Right cardiac atrium (tissue), 5 donors: Measurements from ENCODE around the gene GPRIN1. TPM values are rescaled to one million over a fixed set of nuclear protein-coding genes. Genes with fewer than 3 reads are reported as not detected.
A peak's percentile ranks its signal among the peaks of the same experiment; 100 is the strongest.

Experiments
- ATAC-seq, 2 donors: fragments of 200-7000 bp; cut with Tn5 transposase; one replicate each; pipeline versions ENCODE4 v1.8.0 to v1.9.1; 2020; ENCODE audit warnings: moderate library complexity in 2 of 2, mild to moderate bottlenecking in 1 of 2
- DNase-seq, 3 donors: peaks; one replicate each; pipeline ENCODE4 v3.0.0-alpha.2; 2020
- H3K27ac ChIP-seq: one replicate; pipeline ENCODE4 v1.5.1; 2013; ENCODE audit warnings: mild to moderate bottlenecking, low read length, control low read depth, moderate library complexity
- H3K27me3 ChIP-seq: one replicate; pipeline ENCODE4 v1.6.1; 2013; ENCODE audit not compliant: control insufficient read depth, insufficient read depth
- H3K4me1 ChIP-seq: one replicate; pipeline ENCODE4 v1.6.1; 2013; ENCODE audit warnings: low read length; ENCODE audit not compliant: control insufficient read depth, insufficient read depth
- H3K4me3 ChIP-seq: one replicate; pipeline ENCODE4 v1.5.1; 2013; ENCODE audit warnings: low read length, control low read depth
- H3K9me3 ChIP-seq: one replicate; pipeline ENCODE4 v1.6.1; 2013; ENCODE audit warnings: low read length; ENCODE audit not compliant: control insufficient read depth
- WGBS: extraction: QIAGEN DNeasy Blood & Tissue Kit; methylation state at CpG from one replicate; pipeline ENCODE4 v1.1.7; 2013; 5-methylcytosine and 5-hydroxymethylcytosine counted together
- intact Hi-C, 4 donors: fragments of 100-400 bp; cut with DNase I; formaldehyde crosslinking; loops; one replicate each; pipeline versions ENCODE4 v1.11.0 to v1.14.0; 2022 to 2023
- polyA plus RNA-seq: library from polyadenylated mRNA; stranded (reverse); fragments of 200-250 nt; gene quantifications from one replicate; pipeline ENCODE4 v1.2.3, GENCODE V29; 2013
- total RNA-seq, 4 donors: library from RNA; stranded (reverse); fragmentation: NEBNext Ultra II Directional; extraction: Animal tissue kit (Norgen Biotek cat#: 25700); gene quantifications; one replicate each; pipeline ENCODE4 v1.2.1, GENCODE V29; 2021
- donor health status: healthy with polysubstance abuse.
- donor health status: DM: no; HTN: yes; CAD: no.
- donor health status: DM: no; HTN: no; CAD: no.
- donor health status: DM: no; HTN: yes; CAD: no; lungs with severe emphysema.
- donor health status: DM: yes; HTN: yes; CAD: no.

The GPRIN1 gene
- total and polyA plus RNA-seq, 5 donors: 0.23 to 0.62 (median 0.37) TPM

DNA sequence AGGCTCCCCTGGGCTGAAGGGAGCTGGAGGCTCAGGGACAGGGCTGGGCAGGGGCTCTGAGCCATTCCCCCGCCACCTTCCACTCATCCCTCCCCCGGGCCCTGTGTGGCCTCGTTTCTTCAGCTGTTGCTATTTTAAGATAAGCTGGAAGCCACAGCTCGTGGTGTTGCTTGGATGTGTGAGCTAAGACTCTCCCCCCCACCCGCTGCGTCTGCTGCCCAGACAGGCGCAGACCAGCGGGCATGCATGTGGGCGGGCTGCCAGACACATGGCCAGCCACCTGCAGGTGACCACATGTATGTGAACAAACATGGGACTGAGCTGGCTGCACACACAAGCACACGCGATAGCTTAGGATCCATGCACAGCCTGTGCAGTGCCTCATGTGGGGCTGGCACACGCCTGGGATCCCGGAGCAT lies 11.7 kb upstream of the GPRIN1 start:
- Histone ChIP-seq H3K9me3 (no peaks in the 10 kb centered on the region), H3K27me3 (no peaks in the 10 kb centered on the region), H3K4me3 (no peak overlapping the region), H3K4me1 (no peaks in the 10 kb centered on the region), H3K27ac (no peak overlapping the region)
- intact Hi-C loops: no loop called here
- WGBS: 39% methylated on average over 13 of the region's 13 CpGs
- DNase-seq (peak in 2 of 3 donors; percentile 66 to 69), ATAC-seq (peak; percentile 32 to 42)

DNA sequence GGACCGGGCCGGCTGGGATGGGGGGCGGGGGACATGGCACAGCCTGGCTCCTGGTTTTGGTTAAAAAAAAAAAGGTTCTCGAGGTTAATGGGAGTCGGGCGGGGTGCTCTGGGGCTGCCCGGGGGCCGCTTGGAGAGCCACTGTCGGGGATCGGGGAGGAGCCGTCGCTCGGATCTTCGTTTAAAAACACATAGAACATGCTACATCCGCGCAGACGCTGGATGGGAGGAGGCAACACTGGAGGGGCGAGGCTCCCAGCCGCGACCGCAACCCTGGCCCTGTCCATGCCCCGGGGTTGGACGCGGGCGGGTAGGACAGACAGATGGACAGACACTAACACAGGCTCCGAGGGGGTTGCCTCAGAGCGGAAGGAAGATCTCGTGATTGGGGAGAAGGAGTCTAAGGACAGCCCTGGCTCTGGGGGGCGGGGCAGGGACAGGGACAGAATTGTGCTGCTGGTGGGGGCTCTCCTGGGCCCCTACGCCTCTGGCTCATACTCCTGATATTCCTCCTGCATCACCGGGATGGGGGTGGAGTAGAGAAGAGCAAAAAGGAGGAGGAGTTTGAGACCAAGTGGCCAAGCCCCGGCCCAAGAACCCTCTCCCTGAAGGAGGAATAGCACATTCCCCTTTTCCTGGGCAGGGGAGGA lies 10.5 kb upstream of the GPRIN1 start:
- Histone ChIP-seq H3K9me3 (no peaks in the 10 kb centered on the region), H3K27ac (no peak overlapping the region), H3K4me1 (no peaks in the 10 kb centered on the region), H3K4me3 (no peak overlapping the region), H3K27me3 (no peaks in the 10 kb centered on the region)
- DNase-seq: peak in 1 of 3 donors; percentile 52
- WGBS: 4% methylated on average over 32 of the region's 32 CpGs
- intact Hi-C loops: no loop called here
- ATAC-seq: peak in 1 of 2 donors; percentile 17

DNA sequence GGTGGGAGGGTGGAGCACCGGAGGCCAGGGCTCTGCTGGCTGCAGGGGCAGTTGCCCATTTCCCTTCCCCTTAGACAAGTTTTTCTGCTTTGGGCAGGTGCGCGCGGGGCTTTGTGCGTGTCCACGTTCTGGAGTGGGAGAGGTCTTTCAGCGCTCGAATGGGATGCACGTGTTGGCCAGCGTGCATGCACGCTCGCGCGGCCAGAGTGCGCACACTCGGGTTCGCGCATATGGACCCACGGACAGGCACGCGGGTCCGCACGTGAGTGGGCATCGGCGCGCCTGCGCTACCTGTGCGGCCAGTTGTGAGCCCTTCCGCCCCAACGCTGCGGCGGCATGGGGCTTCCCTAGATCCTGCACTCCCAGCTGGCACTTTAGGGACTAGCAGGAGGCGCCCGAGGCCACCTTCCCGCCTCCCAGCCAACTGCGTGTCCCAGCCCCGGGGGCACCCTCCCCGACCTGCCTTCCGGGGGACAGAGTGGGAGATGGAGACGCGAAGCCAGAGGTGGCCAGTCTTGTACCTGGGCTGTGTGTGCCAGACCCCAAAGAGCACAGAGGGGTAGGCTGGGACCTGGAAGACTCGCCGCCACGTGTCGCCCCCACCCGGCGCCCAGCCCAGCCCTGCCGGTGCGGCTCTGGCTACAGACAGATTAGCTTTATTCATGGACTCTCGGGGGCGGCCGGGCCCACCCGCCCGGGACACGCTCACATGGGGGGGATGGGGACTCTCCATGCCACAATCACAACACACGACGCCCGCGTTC lies 9.8 kb upstream of the GPRIN1 start:
- H3K27me3 ChIP-seq: no peaks in the 10 kb centered on the region

DNA sequence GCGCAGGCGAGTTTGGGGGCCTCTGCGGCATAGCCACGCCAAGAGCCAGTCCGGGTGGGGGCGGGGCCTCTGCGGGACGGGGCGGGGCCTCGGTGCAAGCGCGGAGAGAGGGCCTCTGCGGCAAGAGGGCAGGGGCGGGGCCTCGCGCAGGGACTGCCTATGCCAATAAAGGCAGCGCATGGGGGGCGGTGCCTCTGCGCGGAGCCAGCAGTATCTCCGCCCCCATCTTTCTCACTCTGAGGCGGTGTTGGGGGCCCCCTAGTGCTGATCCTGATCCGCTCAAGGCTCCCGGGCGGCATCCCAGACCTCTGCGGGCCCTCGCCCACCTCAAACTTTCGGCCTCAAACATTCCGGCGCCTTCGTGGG lies 9.2 kb upstream of the GPRIN1 start:
- no peak overlapping the region for H3K4me3 ChIP-seq
- intact Hi-C loops: no loop called here
- peak; percentile 67 to 89 (median 88) for DNase-seq
- no peaks in the 10 kb centered on the region for H3K4me1 ChIP-seq
- no peak overlapping the region for H3K27ac ChIP-seq
- 5% methylated on average over 31 of the region's 31 CpGs for WGBS
- H3K9me3 ChIP-seq: no peaks in the 10 kb centered on the region
- peak; percentile 69 to 87 for ATAC-seq
- H3K27me3 ChIP-seq: no peaks in the 10 kb centered on the region

More for the DNA sequence above, 9.8 kb upstream of the GPRIN1 start:
- ATAC-seq (peak in 1 of 2 donors; percentile 4), DNase-seq (peak in 1 of 3 donors; percentile 40)
- Histone ChIP-seq H3K4me1 (no peaks in the 10 kb centered on the region), H3K27ac (no peak overlapping the region), H3K9me3 (no peaks in the 10 kb centered on the region), H3K4me3 (no peak overlapping the region)
- 9% methylated on average over 59 of the region's 59 CpGs for WGBS
- intact Hi-C loops: no loop called here

DNA sequence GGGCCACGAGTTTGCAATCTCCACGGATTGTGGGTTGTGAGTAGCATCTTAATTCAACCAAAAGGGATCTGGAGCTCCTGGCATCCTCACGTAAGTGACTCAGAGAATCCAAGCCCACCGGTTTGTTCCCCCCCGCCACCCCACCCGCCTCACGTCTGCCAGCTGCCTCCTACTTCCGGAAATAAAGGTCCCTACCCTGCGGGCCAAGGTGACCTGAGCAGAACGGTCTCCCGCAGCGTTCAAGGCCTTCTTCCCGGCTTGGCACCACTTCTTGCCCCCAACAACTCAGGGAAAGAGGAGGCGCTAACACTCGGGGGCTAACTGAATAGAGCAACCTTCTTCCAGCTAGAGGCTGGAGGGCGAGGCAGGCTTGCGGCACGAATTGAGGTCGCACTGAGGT lies 8.8 kb upstream of the GPRIN1 start:
- Histone ChIP-seq H3K27ac (no peak overlapping the region), H3K9me3 (no peaks in the 10 kb centered on the region), H3K4me1 (no peaks in the 10 kb centered on the region), H3K4me3 (no peak overlapping the region), H3K27me3 (no peaks in the 10 kb centered on the region)
- DNase-seq: peak in 1 of 3 donors; percentile 43
- WGBS: 28% methylated on average over 19 of the region's 19 CpGs
- ATAC-seq: no peak
- intact Hi-C loops: no loop called here

DNA sequence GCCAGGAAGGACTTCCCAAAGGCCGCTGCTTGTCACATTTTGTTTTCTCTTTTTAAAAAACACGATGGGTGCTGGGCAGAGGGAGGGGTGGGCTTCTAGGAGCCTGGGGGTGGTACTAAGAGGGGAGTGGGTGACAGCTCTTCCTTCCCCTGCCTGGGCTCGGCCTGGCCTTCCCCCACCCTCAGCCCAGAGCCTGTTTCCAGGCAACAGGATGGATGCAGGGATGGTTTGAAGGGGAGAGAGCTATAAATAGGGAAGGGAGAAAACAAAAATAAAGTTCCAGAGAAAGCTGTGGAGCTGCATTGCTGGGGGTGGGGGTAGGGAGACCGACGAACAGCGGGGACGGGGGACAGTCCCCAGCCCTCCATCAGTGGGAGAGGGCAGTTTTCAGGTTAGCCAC lies 6.6 kb upstream of the GPRIN1 start:
- peak in 1 of 3 donors; percentile 5 for DNase-seq
- no peaks in the 10 kb centered on the region for H3K9me3 ChIP-seq
- no peak for ATAC-seq
- no peaks in the 10 kb centered on the region for H3K4me1 ChIP-seq
- intact Hi-C loops: no loop called here
- 56% methylated on average over 7 of the region's 7 CpGs for WGBS
- H3K4me3 ChIP-seq: no peak overlapping the region
- H3K27ac ChIP-seq: no peak overlapping the region
- H3K27me3 ChIP-seq: no peaks in the 10 kb centered on the region

DNA sequence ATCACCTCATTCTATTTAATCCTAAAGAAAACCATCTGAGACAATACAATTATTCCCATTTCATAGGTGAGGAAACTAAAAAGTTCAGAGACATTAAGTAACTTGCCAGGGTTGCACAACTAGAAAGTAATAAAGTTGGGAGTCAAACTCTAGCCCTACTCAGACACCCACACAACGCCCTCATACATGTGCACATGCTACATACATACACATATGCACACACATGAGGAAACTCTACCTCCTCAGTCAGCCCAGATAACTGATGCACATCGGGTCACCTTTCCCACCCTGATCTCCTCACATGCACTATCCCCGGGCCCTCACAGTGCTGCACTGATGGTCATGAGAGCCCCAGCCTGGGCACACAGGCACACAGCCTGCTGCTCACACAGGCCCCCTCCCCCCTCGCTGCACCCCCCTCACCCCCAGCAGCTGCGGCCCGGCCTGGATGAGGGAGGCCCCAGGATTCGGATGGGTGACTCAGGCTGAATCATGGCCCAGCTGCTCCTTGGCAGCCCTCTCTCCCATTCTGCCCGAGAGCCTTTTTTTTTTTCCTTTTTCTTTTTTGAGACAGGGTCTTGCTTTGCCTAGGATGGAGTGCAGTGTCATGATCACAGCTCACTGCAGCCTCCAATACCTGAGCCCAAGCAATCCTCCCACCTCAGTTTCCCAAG lies 5.0 kb upstream of the GPRIN1 start:
- Histone ChIP-seq H3K27ac (no peak overlapping the region), H3K27me3 (no peaks in the 10 kb centered on the region), H3K4me1 (no peaks in the 10 kb centered on the region), H3K9me3 (no peaks in the 10 kb centered on the region), H3K4me3 (no peak overlapping the region)
- ATAC-seq (no peak), DNase-seq (peak in 1 of 3 donors; percentile 13)
- 59% methylated on average over 8 of the region's 8 CpGs for WGBS
- intact Hi-C loops: no loop called here

DNA sequence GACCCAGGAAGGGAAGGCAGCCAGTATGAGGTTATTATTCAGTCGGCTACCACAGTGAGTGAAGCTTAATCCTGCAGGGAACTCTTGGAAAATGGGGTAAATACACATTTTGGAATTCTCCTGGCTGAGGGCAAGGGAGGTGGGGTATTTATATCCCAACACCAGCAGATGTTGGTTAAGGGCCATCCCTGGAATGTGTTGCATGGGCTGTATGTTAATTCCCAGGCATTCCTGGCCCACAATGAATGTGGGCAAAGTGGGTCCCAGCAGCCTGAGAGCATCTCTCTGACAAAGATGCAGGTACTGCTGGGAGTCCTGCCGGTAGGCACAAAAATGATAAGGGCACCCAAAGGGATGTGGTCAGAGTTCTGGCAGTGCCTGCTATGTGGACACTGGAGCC lies 2.9 kb upstream of the GPRIN1 start:
- no peak for ATAC-seq
- H3K27me3 ChIP-seq: no peaks in the 10 kb centered on the region
- intact Hi-C loops: no loop called here
- no peak for DNase-seq
- H3K4me3 ChIP-seq: no peak overlapping the region
- H3K27ac ChIP-seq: no peak overlapping the region
- H3K9me3 ChIP-seq: no peaks in the 10 kb centered on the region
- 69% methylated on average over 2 of the region's 2 CpGs for WGBS
- peaks cover 4% of the 10 kb centered on the region for H3K4me1 ChIP-seq

DNA sequence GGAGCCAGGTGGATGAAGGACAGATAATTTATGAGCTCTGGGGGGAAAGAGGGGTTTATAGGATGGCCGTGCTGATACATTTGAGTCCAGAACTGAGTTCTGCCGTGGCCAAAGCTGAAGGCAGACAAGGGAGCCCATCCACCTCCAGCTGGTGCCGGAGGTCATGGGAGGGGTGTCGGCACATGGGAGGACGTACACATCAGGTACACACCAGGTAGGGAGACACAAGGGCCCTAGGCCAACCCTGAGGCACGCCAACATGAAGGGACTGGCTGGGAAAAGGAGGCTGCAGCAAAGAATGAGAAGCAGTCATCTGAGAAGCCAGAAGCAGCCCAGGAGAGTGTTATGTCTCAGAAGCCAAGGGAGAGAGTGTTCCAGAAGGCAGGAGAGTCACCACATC lies 2.1 kb upstream of the GPRIN1 start:
- no peak for ATAC-seq
- DNase-seq: peak in 1 of 3 donors; percentile 16
- WGBS: 82% methylated on average over 6 of the region's 6 CpGs
- Histone ChIP-seq H3K4me3 (no peak overlapping the region), H3K27me3 (no peaks in the 10 kb centered on the region), H3K4me1 (peaks cover 4% of the 10 kb centered on the region), H3K9me3 (no peaks in the 10 kb centered on the region), H3K27ac (no peak overlapping the region)
- intact Hi-C loops: no loop called here

DNA sequence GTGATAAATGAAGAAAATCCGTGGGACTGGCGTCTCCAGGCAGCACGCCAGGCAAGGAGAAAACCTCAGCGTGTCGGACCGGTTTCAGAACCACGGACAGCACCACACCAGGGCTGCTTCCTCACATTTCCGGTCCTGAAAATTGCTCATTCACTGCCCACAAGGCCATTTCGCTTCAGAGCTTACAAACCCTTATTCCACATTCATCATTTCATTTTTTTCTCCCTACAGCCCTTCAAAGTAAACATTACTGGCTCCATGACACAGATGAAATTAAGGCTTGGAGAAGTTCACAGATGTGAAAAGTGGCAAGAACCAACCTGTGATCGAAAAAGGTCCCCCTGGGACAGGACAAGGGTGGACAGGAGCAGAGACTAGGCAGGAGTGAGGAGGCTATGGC lies 1.5 kb upstream of the GPRIN1 start:
- Histone ChIP-seq H3K27me3 (no peaks in the 10 kb centered on the region), H3K4me1 (peaks cover 4% of the 10 kb centered on the region), H3K27ac (no peak overlapping the region), H3K4me3 (no peak overlapping the region), H3K9me3 (no peaks in the 10 kb centered on the region)
- intact Hi-C loops: no loop called here
- ATAC-seq: no peak
- WGBS: 9% methylated on average over 10 of the region's 10 CpGs
- peak; percentile 85 to 92 (median 90) for DNase-seq

DNA sequence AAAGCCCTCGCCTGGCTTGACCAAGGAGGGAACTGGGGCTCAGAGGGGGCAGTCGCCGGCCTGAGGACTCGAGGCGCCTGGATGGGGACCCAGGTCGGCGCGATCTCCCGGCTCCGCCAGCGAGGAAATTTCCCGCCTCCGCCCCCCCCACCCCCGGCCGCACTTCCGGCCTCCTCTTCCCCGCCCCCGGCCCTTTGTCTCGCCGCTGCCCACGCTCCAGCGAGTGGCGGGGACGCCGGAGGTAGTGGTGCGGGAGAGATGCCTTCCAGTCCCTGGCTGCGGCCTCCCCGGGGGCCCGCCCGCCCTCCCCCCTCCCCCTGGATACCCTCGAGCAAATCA lies 448 bp upstream of the GPRIN1 start:
- no peak overlapping the region for H3K27ac ChIP-seq
- DNase-seq (no peak), ATAC-seq (no peak)
- intact Hi-C loops: no loop called here
- peak overlapping the region; percentile 89 for H3K4me3 ChIP-seq
- no peaks in the 10 kb centered on the region for H3K27me3 ChIP-seq
- 5% methylated on average over 31 of the region's 31 CpGs for WGBS
- H3K9me3 ChIP-seq: no peaks in the 10 kb centered on the region
- H3K4me1 ChIP-seq: peaks cover 4% of the 10 kb centered on the region
